Thoracic aorta endothelial cell (primary cell): ENCODE measurements around the gene AQP1. TPM values are rescaled to one million over a fixed set of nuclear protein-coding genes. Genes with fewer than 3 reads are reported as not detected.

Experiments
- total RNA-seq: library from RNA; depleted of rRNA; stranded (reverse); fragments of >200 nt; gene quantifications from 2 replicates; pipeline ENCODE4 v1.2.3, GENCODE V29; 2012

The AQP1 gene
- 1.7 and 4.9 TPM in 2 replicates for total RNA-seq

DNA sequence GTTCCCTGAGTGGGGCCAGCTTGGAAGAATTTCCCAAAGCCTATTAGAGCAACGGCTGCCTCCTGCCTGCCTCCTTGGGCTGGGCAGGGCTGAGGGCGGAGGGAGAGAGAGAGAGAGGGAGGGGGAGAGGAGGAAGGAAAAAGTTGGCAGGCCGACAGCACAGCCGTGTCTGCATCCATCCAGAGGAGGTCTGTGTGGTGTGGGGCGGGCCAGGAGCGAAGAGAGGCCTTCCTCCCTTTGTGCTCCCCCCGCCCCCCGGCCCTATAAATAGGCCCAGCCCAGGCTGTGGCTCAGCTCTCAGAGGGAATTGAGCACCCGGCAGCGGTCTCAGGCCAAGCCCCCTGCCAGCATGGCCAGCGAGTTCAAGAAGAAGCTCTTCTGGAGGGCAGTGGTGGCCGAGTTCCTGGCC lies at the start of gene AQP1:
Gene AQP1, plus strand, starts transcription at position 293 of the 409 bp plus-strand sequence. Its CDS starts 57 bp downstream, at position 350.

DNA sequence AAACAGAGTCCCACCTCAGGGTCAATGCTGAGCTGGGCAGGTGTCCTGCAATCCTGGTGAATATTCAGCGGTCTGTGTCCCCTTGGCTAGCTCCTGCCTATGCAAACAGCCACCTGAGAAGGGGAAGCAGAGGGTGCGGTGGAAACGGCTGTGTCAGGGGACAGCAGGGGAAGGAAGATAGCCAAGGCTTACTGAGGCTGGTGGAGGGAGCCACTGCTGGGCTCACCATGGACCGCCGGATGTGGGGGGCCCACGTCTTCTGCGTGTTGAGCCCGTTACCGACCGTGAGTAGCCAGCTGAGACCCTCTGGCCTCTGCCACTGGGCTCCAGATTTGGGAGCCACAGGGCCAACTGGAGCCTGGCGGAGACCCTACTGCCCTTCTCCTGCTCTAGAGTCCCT lies 52.2 kb downstream of the AQP1 start, which contains the start of gene GHRHR:
Gene GHRHR, plus strand, starts transcription at position 112 of the 400 bp plus-strand sequence. Its CDS starts 116 bp downstream, at position 228.

Other genes starting within 250 kb of the AQP1 start
- not detected in 2 replicates for gene CRHR2, start 229.4 kb upstream of the AQP1 start, total RNA-seq
- not detected in 2 replicates for gene INMT, start 159.7 kb upstream of the AQP1 start, total RNA-seq
- 3.6 and 6.6 TPM in 2 replicates for gene MINDY4, start 140.4 kb upstream of the AQP1 start, total RNA-seq
- gene GHRHR, start 52.1 kb downstream of the AQP1 start, total RNA-seq, result 0.14 TPM in 1 of 2 replicates, not detected in the other
- gene ADCYAP1R1, start 140.5 kb downstream of the AQP1 start, total RNA-seq, result 0.93 and 8.5 TPM in 2 replicates